HG02759 (cell line): ENCODE results near the gene RPH3AL.
"Not testable (repeated sequence)": the region's sequence is repeated elsewhere in the genome, so short reads cannot be mapped to it uniquely, and the experiment has no call there.

Experiments
- ATAC-seq: cut with Tn5 transposase; IDR thresholded peaks from one replicate; pipeline ENCODE4 v1.9.1; 2021; ENCODE audit warnings: mild to moderate bottlenecking, moderate library complexity; ENCODE audit not compliant: unreplicated experiment

RPH3AL gene

GRCh38 chr17:246226-246625, 106.4 kb downstream of the RPH3AL start:
- ATAC-seq: no peak

DNA sequence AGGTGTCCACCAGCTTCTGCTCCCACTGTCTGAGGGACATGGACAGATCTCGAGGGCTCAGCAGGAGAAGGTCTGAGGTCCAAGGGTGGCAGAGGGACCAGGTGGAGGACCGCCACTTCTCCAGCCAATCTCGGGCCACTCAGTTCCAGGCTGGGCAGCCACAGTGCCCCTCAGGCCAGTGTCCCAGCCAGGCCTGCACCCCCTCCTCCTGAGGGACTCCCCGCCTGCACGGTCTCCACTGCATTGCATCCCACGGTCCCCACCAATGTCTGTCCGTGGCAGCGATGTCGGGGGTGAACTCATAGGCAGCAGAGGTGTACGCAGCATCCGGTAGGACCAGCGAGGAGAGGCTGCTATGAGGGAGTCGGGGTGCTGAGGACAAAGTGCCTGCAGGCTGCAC, 107.0 kb downstream of the RPH3AL start:
- ATAC-seq: no peak

GRCh38 chr17:245020-245419, 107.6 kb downstream of the RPH3AL start:
- no peak for ATAC-seq

DNA sequence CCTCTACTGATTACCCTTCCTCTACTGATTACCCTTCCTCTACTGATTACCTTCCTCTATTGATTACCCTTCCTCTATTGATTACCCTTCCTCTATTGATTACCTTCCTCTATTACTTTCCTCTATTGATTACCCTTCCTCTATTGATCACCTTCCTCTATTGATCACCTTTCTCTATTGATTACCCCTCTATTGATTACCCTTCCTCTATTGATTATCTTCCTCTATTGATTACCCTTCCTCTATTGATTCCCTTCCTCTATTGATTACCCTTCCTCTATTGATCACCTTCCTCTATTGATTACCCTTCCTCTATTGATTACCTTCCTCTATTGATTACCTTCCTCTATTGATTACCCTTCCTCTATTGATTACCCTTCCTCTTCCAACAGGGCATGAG, 108.7 kb downstream of the RPH3AL start:
- ATAC-seq: not testable (repeated sequence)

GRCh38 chr17:238964-239259, 113.7 kb downstream of the RPH3AL start:
- no peak for ATAC-seq

- ATAC-seq: no peak
Observed at GRCh38 chr17:238071-238963, 114.3 kb downstream of the RPH3AL start.

DNA sequence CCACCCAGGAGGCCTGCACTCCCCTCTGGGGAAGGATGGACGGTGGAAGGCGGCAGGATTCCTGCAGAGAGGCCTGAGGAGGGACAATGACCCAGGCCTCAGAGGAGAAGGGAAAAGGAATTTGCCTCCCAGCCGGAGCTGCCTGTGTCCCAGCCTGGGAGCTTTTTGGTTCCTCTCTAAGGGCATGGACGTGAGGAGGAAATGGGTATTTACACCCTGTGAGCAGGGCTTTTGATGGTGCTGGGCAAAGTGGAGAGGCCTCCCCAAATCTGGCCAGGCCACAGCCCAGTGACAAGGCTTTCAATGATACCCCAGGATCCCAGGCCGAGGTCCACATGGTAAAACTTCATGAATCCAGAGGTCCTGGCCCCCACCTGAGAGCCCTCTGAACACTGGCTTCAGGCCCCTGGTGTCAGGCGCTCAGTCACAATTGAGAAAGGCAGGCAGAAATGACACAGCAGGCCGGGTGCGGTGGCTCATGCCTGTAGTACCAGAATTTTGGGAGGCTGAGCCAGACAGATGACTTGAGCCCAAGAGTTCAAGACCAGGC, 115.1 kb downstream of the RPH3AL start:
- ATAC-seq: no peak

DNA sequence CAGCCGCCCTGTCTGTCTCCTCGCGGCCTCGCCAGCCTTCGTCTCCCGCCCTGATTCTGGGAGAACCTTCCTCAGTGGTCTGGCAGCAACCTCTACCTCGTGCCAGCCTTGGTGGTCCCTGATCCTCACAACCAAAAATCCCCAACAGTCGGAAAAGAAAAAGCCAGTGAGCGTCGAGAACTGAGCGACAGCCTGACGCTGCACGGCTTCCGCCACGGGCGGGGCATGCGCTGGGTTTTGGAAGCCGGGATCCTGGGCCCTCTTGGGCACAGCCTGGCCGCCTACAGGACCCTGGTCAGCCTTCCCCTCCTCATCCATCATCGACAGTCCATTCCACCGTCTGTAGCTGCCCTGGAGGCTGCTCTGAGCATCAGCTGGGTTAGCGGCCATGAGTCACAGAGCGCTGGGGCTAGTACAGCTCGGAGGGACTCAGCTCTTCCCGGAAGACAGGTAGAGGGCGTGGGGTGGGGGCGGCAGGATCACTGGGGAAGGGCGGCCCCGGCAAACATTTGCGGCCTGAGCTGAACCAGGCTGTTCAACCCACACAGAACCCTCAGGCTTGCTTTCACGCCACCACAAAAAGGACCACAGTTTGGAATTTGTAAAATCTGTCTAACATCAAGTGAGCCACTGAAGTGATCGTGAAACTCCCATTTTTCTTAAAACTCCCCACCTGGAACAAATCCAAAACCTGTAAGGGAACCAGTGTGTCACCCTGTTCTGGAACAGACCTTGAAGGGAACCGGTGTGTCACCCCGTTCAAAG, 115.8 kb downstream of the RPH3AL start:
- no peak for ATAC-seq

DNA sequence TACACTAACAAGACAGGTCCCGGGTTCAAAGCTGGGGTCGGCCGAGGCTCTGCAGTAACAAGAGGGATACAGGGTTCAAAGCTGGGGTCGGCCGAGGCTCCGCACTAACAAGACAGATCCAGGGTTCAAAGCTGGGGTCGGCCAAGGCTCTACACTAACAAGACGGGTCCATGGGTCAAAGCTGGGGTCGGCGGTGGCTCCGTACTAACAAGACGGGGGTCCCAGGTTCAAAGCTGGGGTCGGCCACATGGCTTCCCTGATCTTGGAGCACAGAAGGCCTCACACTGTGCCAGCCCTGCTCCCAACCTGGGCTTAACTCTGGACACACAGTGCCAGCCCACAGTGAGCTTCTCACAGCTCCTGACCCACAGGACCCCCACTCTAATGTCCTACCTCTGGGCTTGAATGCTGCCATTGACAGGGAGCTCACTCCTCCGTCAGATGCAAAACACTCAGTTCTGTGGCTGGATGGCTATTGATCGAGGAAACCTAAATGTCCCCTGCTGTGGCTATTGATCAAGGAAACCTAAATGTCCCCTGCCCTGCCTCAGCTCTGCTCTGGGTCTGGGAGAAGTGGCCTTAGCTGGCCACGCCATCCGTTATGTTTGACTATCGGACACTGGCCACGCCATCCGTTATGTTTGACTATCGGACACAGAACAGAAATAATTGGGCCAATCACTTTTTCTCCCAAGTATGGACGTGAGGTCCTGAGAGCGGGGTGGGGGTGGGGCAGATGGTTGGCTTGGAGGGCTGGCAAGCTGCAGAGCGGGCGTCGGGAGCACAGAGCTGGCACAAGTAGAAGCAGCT, 116.6 kb downstream of the RPH3AL start:
- ATAC-seq: no peak

- ATAC-seq: not testable (repeated sequence)
Observed at GRCh38 chr17:234994-235830, 117.4 kb downstream of the RPH3AL start.

- not testable (repeated sequence) for ATAC-seq
Observed at GRCh38 chr17:234163-234993, 118.2 kb downstream of the RPH3AL start.

DNA sequence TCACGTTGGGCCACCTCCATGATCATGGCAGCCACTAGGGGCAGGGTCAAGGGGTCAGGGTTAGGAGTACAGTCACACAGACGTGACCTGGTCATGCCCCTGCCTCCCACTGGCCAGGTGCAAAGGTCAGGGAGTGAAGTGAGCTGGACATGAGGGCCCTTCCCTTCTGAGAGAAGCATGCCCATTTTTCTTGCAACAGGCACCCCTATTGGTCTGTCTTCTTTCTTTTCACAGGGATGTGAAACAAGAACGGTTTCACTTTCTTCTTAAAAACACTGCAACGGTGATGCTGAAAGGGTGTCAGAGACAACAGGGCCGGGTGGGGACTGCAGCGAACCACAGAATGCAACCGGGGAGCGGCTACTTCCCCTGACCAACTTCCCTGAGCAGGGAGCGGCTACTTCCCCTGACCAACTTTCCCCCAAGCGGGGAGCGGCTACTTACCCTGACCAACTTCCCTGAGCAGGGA, 119.1 kb downstream of the RPH3AL start:
- no peak for ATAC-seq

DNA sequence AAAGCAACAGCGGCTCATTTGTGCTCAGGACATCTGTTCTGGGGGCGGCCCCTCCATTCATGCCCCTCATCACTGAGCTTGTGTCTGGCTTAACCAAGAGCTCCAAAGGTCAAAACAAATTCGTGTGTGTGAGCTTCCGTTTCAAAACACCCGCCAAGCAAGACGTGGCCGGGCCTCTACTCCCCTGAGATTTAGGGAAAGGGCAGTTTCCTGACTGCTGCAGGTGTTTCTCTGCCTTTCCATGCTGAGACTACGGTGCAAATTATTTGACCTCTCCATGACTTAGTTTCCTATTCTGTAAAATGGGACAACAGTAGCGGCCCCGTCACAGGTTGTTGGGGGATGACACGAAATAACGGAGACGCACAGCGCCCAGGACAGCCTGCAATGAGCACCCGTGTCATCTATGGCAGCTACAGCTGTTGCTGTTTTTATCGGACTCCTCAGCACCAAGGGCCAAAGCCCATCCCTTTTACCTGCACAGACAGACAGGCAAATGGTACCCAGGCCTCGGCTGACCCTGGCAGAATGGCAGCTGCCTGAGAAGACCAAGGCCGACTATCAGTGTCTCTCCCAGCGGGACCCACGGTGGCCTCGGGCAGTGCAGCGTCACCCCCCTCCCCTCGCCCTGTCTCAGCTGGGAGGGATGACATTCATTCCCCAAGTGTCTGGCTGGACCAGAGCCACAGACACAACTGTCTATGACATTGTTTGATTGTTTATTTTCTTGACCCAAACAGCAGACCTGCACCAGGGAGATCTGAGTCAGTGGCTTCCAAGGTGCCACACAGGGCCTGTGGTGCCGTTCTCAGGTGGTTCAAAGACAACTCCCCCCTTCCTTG, 120.4 kb downstream of the RPH3AL start:
- ATAC-seq: no peak

DNA sequence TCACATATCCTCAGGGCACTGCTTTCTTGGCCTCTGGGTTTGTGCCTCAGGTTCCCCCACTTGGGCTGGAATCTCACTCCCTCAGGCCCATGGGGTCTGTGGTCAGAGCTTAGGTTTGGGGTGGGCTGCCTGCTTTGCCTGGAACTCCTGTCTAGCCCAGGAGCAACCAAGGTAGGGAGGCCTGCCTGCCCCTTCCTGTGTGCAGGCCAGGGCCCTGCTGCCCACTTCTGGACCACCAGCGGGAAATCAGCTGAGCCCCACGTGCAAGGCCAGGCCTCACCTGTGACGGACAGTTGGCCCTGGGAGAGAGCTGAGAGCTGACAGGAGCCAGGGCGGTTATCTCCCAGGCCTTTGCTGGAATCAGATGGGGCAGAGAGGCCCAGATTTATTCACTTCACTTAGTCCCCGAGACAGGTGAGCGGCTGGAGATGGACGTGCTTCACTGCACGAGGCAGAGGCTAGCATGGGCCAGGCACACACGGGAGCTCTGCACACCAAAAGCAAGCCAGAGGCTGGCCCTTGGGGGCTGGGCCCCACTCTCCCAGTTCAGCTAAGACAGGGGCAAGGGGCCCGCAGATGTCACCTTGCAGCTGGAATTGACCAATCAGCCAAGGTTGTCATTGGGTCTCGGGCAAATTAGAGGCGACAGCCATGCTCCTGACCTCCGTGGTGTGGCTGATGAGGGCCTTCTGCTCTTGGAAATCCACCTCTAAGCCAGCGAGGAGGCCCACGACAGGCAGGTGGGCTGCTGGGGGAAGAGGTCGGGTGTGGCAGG, 121.2 kb downstream of the RPH3AL start:
- no peak for ATAC-seq

DNA sequence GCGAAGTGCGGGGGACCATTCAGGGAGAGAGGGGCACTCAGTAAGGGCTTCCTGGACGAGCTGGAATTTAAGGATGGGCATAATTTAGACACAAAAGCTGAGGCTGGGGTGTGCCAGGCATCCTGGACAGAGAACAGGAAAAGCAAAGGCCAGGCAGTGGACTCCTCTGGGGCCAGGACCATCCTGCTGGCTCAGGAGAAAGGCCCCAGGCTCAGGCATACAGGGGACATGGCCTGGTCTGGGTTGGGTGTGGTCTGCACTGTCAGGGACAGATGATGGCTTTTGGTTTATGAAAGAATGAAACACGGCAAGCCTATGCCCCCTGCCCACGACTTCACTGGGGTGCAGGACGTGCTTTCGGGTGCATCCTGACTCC, 122.2 kb downstream of the RPH3AL start:
- ATAC-seq: no peak

- ATAC-seq: no peak
Observed at GRCh38 chr17:229709-230394, 122.8 kb downstream of the RPH3AL start.
